CD14-positive monocyte (primary cell): ENCODE measurements around the gene ARHGAP20. TPM values are rescaled to one million over a fixed set of nuclear protein-coding genes. Genes with fewer than 3 reads are reported as not detected.
"Not testable (repeated sequence)": the region's sequence is repeated elsewhere in the genome, so short reads cannot be mapped to it uniquely, and the experiment has no call there.

Experiments used
- DNase-seq, 3 donors: peaks; one replicate each; pipeline ENCODE4 v3.0.0-alpha.2; 2011 to 2022
- H2AFZ ChIP-seq: 2 replicates; pipeline ENCODE4 v1.6.0; 2012; ENCODE audit warnings: mild to moderate bottlenecking, low read depth, low read length, inconsistent platforms; ENCODE audit not compliant: insufficient read depth, poor library complexity, severe bottlenecking
- H3K27ac ChIP-seq, 2 donors: 1 replicate in 1 of 2; 2 replicates in 1 of 2; pipeline ENCODE4 v1.5.1; 2012 to 2013; ENCODE audit warnings: low read length in 2 of 2, control low read depth in 1 of 2, inconsistent platforms in 1 of 2, low read depth in 1 of 2, mild to moderate bottlenecking in 1 of 2
- H3K27me3 ChIP-seq, 2 donors: one replicate each; pipeline versions ENCODE4 v1.6.0 to v1.6.1; 2011 to 2013; ENCODE audit warnings: low read length in 2 of 2; ENCODE audit not compliant: control insufficient read depth in 2 of 2, insufficient read depth in 2 of 2
- H3K36me3 ChIP-seq, 2 donors: replicated peaks in 1 of 2; 1 replicate in 1 of 2; 2 replicates in 1 of 2; pipeline versions ENCODE4 v1.5.1 to v1.6.1; 2012 to 2013; ENCODE audit warnings: low read length in 2 of 2, control low read depth in 1 of 2, inconsistent platforms in 1 of 2, mild to moderate bottlenecking in 1 of 2; ENCODE audit not compliant: insufficient read depth in 2 of 2, control insufficient read depth in 1 of 2
- H3K4me1 ChIP-seq, 2 donors: 1 replicate in 1 of 2; 2 replicates in 1 of 2; pipeline versions ENCODE4 v1.5.1 to v1.6.1; 2012 to 2013; ENCODE audit warnings: low read length in 2 of 2, control low read depth in 1 of 2, inconsistent platforms in 1 of 2, mild to moderate bottlenecking in 1 of 2, moderate library complexity in 1 of 2; ENCODE audit not compliant: insufficient read depth in 2 of 2, control insufficient read depth in 1 of 2
- H3K4me2 ChIP-seq: replicated peaks from 2 replicates; pipeline ENCODE3; 2012; ENCODE audit warnings: low read length, moderate library complexity, mild to moderate bottlenecking; ENCODE audit not compliant: poor library complexity, severe bottlenecking; ENCODE audit errors: extremely low read depth
- H3K4me3 ChIP-seq, 3 experiments: fragments of 200-600 bp in 1 of 3; sonication (generic) in 1 of 3; replicated peaks in 1 of 3; 1 replicate in 2 of 3; 2 replicates in 1 of 3; pipeline ENCODE4 v1.5.1; 2011 to 2013; ENCODE audit warnings: low read length in 3 of 3, mild to moderate bottlenecking in 3 of 3, control low read depth in 2 of 3, low read depth in 2 of 3, inconsistent platforms in 1 of 3, moderate library complexity in 1 of 3
- H3K79me2 ChIP-seq: 2 replicates; pipeline ENCODE4 v1.6.0; 2012; ENCODE audit warnings: mild to moderate bottlenecking, control low read depth, inconsistent platforms, low read length, moderate library complexity; ENCODE audit not compliant: insufficient read depth
- H3K9ac ChIP-seq: 2 replicates; pipeline ENCODE4 v1.6.0; 2017; ENCODE audit warnings: low read length, mild to moderate bottlenecking; ENCODE audit not compliant: insufficient read depth, poor library complexity, severe bottlenecking
- H3K9me3 ChIP-seq, 2 donors: replicated peaks in 1 of 2; 1 replicate in 1 of 2; 2 replicates in 1 of 2; pipeline versions ENCODE4 v1.5.1 to v1.6.1; 2012 to 2013; ENCODE audit warnings: low read length in 2 of 2, control low read depth in 1 of 2; ENCODE audit not compliant: control insufficient read depth in 1 of 2, insufficient read depth in 1 of 2
- H4K20me1 ChIP-seq: 2 replicates; pipeline ENCODE4 v1.6.0; 2012; ENCODE audit warnings: mild to moderate bottlenecking, low read length, control low read depth, moderate library complexity; ENCODE audit not compliant: insufficient read depth
- H3K27ac Mint-ChIP-seq, 7 donors: one replicate each; pipeline ENCODE4 v1.8.0; 2020; ENCODE audit warnings: mild to moderate bottlenecking in 7 of 7, mixed read lengths in 7 of 7, moderate library complexity in 6 of 7, inconsistent platforms in 2 of 7
- H3K27me3 Mint-ChIP-seq, 3 donors: one replicate each; pipeline ENCODE4 v1.8.0; 2021 to 2022; ENCODE audit warnings: low read depth in 3 of 3, mild to moderate bottlenecking in 3 of 3, mixed read lengths in 3 of 3, moderate library complexity in 3 of 3, inconsistent platforms in 1 of 3
- H3K36me3 Mint-ChIP-seq, 2 donors: one replicate each; pipeline ENCODE4 v1.8.0; 2020; ENCODE audit warnings: mixed read lengths in 2 of 2, inconsistent platforms in 1 of 2, mild to moderate bottlenecking in 1 of 2
- H3K4me1 Mint-ChIP-seq: one replicate; pipeline ENCODE4 v1.8.0; 2020; ENCODE audit warnings: mild to moderate bottlenecking, mixed read lengths
- H3K4me3 Mint-ChIP-seq, 2 donors: one replicate each; pipeline ENCODE4 v1.8.0; 2020; ENCODE audit warnings: mild to moderate bottlenecking in 2 of 2, mixed read lengths in 2 of 2, moderate library complexity in 1 of 2
- H3K9me3 Mint-ChIP-seq, 7 donors: one replicate each; pipeline ENCODE4 v1.8.0; 2020 to 2022; ENCODE audit warnings: mixed read lengths in 7 of 7, mild to moderate bottlenecking in 6 of 7, moderate library complexity in 6 of 7, inconsistent platforms in 2 of 7
- WGBS: methylation state at CpG from one replicate; pipeline ENCODE4 v1.1.5; 2013; ENCODE audit warnings: missing lambda C conversion rate; ENCODE audit not compliant: insufficient coverage; 5-methylcytosine and 5-hydroxymethylcytosine counted together
- intact Hi-C, 2 donors: fragments of 100-400 bp; cut with micrococcal nuclease; formaldehyde crosslinking; loops; one replicate each; pipeline versions ENCODE4 v1.15.0 to v1.15.1; 2023
- polyA plus RNA-seq, 3 donors: library from polyadenylated mRNA; depleted of rRNA in 1 of 3; unstranded in 2 of 3; stranded (reverse) in 1 of 3; fragments of 300-500 nt in 2 of 3; fragments of >200 nt in 1 of 3; fragmentation: Illumina TruSeq in 2 of 3; gene quantifications; 1 replicate in 2 of 3; 2 replicates in 1 of 3; pipeline ENCODE4 v1.2.3, GENCODE V29; 2012 to 2021
- TF ChIP-seq, protein P1 (sequence below): fragments of 200-600 bp; IDR thresholded peaks from one replicate; pipeline ENCODE4 v1.8.0; 2022; ENCODE audit warnings: antibody characterized with exemption, mild to moderate bottlenecking

Gene ARHGAP20
- polyA plus RNA-seq, 3 donors = 0.04 TPM; not detected in 2

DNA sequence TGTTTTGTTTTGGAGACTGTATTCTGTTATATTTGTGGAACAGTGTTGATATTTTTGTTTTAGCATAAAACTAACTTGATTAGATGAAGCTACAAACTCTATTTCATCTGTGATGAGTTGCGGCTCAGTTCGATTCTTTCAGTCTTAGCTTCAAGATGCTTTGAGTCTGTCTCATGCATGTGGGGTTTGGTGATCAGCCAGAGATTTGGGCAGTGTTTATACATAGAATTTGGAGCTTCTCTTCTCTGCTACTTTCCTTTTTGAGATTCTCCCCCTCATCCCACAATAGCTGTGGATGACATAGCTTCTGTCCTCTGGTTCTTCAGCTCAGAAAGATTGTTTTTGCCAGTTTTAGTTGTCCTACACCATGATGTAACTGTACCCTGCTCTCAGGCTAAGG, 90.4 kb downstream of the ARHGAP20 start:
- intact Hi-C loops = no loop called here
- H3K27me3 ChIP-seq = no peaks in the 10 kb centered on the region
- H4K20me1 ChIP-seq = no peaks in the 10 kb centered on the region
- H3K27ac ChIP-seq = no peak overlapping the region
- no peak overlapping the region for H3K4me2 ChIP-seq
- H3K4me3 Mint-ChIP-seq = no peak overlapping the region
- peaks cover 0 to 3% (median 2%) of the 10 kb centered on the region in 7 donors for H3K9me3 Mint-ChIP-seq
- H3K27ac Mint-ChIP-seq = no peak overlapping the region
- H3K79me2 ChIP-seq = no peaks in the 10 kb centered on the region
- no peaks in the 10 kb centered on the region for H3K4me1 ChIP-seq
- WGBS = no CpG with 5 or more reads among the region's 2 CpGs
- H3K36me3 ChIP-seq = no peaks in the 10 kb centered on the region
- TF ChIP-seq, protein P1, sequence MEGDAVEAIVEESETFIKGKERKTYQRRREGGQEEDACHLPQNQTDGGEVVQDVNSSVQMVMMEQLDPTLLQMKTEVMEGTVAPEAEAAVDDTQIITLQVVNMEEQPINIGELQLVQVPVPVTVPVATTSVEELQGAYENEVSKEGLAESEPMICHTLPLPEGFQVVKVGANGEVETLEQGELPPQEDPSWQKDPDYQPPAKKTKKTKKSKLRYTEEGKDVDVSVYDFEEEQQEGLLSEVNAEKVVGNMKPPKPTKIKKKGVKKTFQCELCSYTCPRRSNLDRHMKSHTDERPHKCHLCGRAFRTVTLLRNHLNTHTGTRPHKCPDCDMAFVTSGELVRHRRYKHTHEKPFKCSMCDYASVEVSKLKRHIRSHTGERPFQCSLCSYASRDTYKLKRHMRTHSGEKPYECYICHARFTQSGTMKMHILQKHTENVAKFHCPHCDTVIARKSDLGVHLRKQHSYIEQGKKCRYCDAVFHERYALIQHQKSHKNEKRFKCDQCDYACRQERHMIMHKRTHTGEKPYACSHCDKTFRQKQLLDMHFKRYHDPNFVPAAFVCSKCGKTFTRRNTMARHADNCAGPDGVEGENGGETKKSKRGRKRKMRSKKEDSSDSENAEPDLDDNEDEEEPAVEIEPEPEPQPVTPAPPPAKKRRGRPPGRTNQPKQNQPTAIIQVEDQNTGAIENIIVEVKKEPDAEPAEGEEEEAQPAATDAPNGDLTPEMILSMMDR = no peak
- DNase-seq = no peak
- no peak overlapping the region for H2AFZ ChIP-seq
- H3K4me1 Mint-ChIP-seq = no peaks in the 10 kb centered on the region
- no peak overlapping the region for H3K9ac ChIP-seq
- no peak overlapping the region for H3K4me3 ChIP-seq
- H3K9me3 ChIP-seq = no peaks in the 10 kb centered on the region
- H3K27me3 Mint-ChIP-seq = no peaks in the 10 kb centered on the region
- no peaks in the 10 kb centered on the region for H3K36me3 Mint-ChIP-seq

DNA sequence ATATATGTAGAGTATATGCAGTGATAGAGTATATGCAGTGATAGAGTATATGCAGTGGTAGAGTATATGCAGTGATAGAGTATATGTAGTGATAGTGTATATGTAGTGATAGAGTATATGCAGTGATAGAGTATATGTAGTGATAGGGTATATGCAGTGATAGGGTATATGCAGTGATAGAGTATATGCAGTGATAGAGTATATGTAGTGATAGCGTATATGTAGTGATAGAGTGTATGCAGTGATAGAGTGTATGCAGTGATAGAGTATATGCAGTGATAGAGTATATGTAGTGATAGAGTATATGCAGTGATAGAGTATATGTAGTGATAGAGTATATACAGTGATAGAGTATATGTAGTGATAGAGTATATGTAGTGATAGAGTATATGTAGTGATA, 92.9 kb downstream of the ARHGAP20 start:
- H3K27ac ChIP-seq, H3K4me2 ChIP-seq, H3K27me3 Mint-ChIP-seq, H4K20me1 ChIP-seq, H3K4me3 ChIP-seq, H3K36me3 ChIP-seq, H3K4me1 ChIP-seq, H3K4me3 Mint-ChIP-seq, H3K79me2 ChIP-seq, DNase-seq, H3K27ac Mint-ChIP-seq, H2AFZ ChIP-seq, H3K9me3 ChIP-seq, H3K4me1 Mint-ChIP-seq, intact Hi-C loops, H3K27me3 ChIP-seq, H3K9ac ChIP-seq, H3K36me3 Mint-ChIP-seq, H3K9me3 Mint-ChIP-seq: not testable (repeated sequence)
- 100% methylated on average over 1 of the region's 1 CpG for WGBS
